RWPE1 (cell line): ENCODE measurements around the gene IL17REL.
A peak's percentile ranks its signal among the peaks of the same experiment; 100 is the strongest.

Experiments used
- CTCF ChIA-PET: fragments of 350-600 bp; sonication (Branson Sonifier 250); formaldehyde crosslinking; extraction: SDS; loops from one replicate; lab custom pipeline; 2021; lab: Yijun Ruan, JAX
- POLR2A ChIA-PET: fragments of 400-600 bp; formaldehyde crosslinking; extraction: SDS; loops from one replicate; lab custom pipeline; 2020; ENCODE audit warnings: antibody characterized with exemption; ENCODE audit not compliant: low non-redundant PET; lab: Yijun Ruan, JAX
- DNase-seq: peaks from one replicate; pipeline ENCODE4 v3.0.0; 2012; ENCODE audit warnings: low spot score
- H3K27ac ChIP-seq: fragments of 450-650 bp; 2 replicates; pipeline ENCODE4 v1.5.1; 2017
- CTCF ChIP-seq: fragments of 450-650 bp; conservative IDR thresholded peaks from 2 replicates; pipeline ENCODE4 v1.5.1; 2017; ENCODE audit warnings: low read depth, mild to moderate bottlenecking

The IL17REL gene

GRCh38 chr22:49975543-49976389 lies 36.8 kb downstream of the IL17REL start:
- peak overlapping the region; percentile 71 for H3K27ac ChIP-seq
- TF ChIP-seq CTCF: no peak
- DNase-seq: no peak
- ChIA-PET POLR2A (no interaction called here), CTCF (no interaction called here)

- TF ChIP-seq CTCF: no peak
- ChIA-PET CTCF (no interaction called here), POLR2A (no interaction called here)
- no peak for DNase-seq
- no peak overlapping the region for H3K27ac ChIP-seq
Observed at GRCh38 chr22:49973018-49973961, 39.3 kb downstream of the IL17REL start.

- H3K27ac ChIP-seq: no peak overlapping the region; the same call in 1 of the 2 replicates
- TF ChIP-seq CTCF: no peak
- POLR2A ChIA-PET: no interaction called here
- no peak for DNase-seq
- CTCF ChIA-PET: no interaction called here
Observed at GRCh38 chr22:49972163-49973017, 40.2 kb downstream of the IL17REL start.

GRCh38 chr22:49971232-49972162 lies 41.1 kb downstream of the IL17REL start:
- CTCF ChIA-PET: interaction anchor here (0.5 kb wide), 1 partner anchor 87 kb away, joined by 3 read pairs; no protein-coding TSS in a partner anchor
- POLR2A ChIA-PET: no interaction called here
- H3K27ac ChIP-seq: peak overlapping the region; percentile 92
- TF ChIP-seq CTCF: no peak
- no peak for DNase-seq

GRCh38 chr22:49970528-49971231 lies 41.9 kb downstream of the IL17REL start:
- DNase-seq: peak; percentile 78
- ChIA-PET CTCF (interaction anchor here (0.5 kb wide), 1 partner anchor 88 kb away, joined by 3 read pairs; no protein-coding TSS in a partner anchor), POLR2A (no interaction called here)
- no peak for TF ChIP-seq CTCF
- peak overlapping the region; percentile 92 for H3K27ac ChIP-seq
